Cardiac fibroblast (primary cell): ENCODE data around the gene PTPN9.
"Not testable (repeated sequence)": the region's sequence is repeated elsewhere in the genome, so short reads cannot be mapped to it uniquely, and the experiment has no call there.

Source experiments
- DNase-seq, 2 donors: peaks; one replicate each; pipeline versions ENCODE4 v3.0.0 to v3.0.0-alpha.2; 2010; ENCODE audit warnings: low read depth in 2 of 2
- H3K4me3 ChIP-seq, 2 donors: replicated peaks in 1 of 2; 1 replicate in 1 of 2; 2 replicates in 1 of 2; pipeline ENCODE4 v1.5.1; 2011; ENCODE audit warnings: low read depth in 2 of 2, low read length in 2 of 2, mild to moderate bottlenecking in 2 of 2, moderate library complexity in 1 of 2
- TF ChIP-seq, protein P1 (sequence below): IDR thresholded peaks from one replicate; pipeline ENCODE4 v1.5.1; 2011; ENCODE audit warnings: low read depth, mild to moderate bottlenecking, low read length, inconsistent platforms

Gene PTPN9

DNA sequence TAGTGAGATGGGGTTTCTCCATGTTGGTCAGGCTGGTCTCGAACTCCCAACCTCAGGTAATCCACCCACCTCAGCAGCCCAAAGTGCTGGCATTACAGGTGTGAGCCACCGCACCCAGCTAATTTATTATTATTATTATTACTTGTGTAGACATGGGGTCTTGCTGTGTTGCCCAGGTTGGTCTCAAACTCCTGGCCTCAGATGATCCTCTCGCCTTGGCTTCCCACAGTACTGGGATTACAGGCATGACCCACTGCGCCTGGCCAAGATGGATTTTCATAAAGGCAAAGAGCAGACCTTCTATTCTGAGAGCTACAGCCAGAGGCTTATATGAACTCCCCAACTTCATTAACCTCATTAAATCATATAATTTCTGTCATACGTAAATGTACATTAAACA is 17.2 kb downstream of the PTPN9 start:
- TF ChIP-seq, protein P1, sequence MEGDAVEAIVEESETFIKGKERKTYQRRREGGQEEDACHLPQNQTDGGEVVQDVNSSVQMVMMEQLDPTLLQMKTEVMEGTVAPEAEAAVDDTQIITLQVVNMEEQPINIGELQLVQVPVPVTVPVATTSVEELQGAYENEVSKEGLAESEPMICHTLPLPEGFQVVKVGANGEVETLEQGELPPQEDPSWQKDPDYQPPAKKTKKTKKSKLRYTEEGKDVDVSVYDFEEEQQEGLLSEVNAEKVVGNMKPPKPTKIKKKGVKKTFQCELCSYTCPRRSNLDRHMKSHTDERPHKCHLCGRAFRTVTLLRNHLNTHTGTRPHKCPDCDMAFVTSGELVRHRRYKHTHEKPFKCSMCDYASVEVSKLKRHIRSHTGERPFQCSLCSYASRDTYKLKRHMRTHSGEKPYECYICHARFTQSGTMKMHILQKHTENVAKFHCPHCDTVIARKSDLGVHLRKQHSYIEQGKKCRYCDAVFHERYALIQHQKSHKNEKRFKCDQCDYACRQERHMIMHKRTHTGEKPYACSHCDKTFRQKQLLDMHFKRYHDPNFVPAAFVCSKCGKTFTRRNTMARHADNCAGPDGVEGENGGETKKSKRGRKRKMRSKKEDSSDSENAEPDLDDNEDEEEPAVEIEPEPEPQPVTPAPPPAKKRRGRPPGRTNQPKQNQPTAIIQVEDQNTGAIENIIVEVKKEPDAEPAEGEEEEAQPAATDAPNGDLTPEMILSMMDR, result no peak
- DNase-seq, result no peak

DNA sequence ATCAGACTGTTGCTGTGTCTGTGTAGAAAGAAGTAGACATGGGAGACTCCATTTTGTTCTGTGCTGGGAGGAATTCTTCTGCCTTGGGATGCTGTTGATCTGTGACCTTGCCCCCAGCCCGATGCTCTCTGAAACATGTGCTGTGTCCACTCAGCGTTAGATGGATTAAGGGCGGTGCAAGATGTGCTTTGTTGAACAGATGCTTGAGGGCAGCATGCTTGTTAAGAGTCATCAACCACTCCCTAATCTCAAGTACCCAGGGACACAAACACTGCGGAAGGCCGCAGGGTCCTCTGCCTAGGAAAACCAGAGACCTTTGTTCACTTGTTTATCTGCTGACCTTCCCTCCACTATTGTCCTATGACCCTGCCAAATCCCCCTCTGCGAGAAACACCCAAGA is 19.8 kb downstream of the PTPN9 start:
- DNase-seq, H3K4me3 ChIP-seq: not testable (repeated sequence)

More for the DNA sequence above, 17.2 kb downstream of the PTPN9 start:
- H3K4me3 ChIP-seq, result no peak overlapping the region

DNA sequence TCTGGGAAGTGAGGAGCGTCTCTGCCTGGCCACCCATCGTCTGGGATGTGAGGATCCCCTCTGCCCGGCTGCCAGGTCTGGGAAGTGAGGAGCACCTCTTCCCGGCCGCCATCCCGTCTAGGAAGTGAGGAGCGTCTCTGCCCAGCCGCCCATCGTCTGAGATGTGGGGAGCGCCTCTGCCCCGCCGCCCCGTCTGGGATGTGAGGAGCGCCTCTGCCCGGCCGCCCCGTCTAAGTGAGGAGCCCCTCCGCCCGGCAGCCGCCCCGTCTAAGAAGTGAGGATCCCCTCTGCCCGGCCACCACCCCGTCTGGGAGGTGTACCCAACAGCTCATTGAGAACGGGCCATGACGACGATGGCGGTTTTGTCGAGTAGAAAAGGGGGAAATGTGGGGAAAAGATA is 20.2 kb downstream of the PTPN9 start:
- DNase-seq, H3K4me3 ChIP-seq: not testable (repeated sequence)

DNA sequence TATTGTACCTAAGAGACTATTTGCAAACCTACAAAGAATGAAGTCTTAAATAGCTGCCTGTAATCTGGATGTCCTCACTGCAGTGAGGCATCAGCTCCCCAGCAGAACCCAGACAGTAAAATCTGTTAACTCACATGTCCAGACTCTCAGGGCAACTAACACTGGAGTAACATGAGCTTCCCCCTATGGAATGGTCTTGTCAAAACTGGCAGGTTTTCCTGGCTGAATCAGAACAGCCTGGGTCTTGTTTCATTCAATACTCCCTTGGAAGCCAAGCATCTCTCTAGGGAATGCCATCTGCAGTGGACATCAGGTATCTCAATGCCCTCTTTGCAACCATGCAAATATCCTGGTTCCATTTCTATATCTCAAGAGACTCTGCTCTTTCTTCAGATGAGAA is 24.4 kb downstream of the PTPN9 start:
- TF ChIP-seq, protein P1, result no peak
- H3K4me3 ChIP-seq, result no peak overlapping the region
- peak; percentile 64 to 70 for DNase-seq

DNA sequence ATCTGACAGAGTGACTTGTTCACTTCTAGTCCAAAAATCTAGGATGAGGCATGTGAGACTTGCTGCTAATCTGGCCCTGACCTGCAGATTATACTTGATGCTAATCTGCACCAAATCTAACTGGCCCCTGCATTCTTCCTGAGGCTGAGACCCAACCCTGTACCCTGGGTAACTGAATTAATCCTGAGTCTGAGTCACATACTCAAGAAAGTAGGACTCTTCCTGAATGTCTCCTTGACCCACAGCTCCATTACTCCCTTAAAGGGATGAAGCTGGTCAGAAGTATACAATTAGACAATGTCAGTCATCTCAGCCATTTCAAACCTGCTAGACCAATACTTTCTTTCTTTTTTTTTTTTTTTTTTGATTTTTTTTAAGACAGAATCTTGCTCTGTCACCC is 25.5 kb downstream of the PTPN9 start:
- no peak overlapping the region for H3K4me3 ChIP-seq
- TF ChIP-seq, protein P1, result no peak
- no peak for DNase-seq

DNA sequence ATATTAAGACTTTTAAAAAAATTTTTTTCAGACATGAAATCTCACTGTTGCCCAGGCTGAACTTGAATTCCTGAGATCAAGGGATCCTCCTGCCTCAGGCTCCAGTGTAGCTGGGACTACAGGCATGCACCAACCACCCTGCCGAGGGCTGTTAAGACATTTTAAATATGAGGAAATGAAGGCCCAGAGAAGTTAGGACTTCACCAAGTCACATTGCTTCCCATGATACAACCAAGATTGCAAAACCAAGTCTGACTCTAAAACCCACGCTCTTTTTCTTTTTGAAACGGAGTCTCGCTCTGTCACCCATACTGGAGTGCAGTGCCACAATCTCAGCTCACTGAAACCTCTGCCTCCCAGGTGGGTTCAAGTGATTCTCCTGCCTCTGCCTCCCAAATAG is 28.0 kb downstream of the PTPN9 start:
- DNase-seq, result no peak
- TF ChIP-seq, protein P1, result no peak
- no peak overlapping the region for H3K4me3 ChIP-seq

DNA sequence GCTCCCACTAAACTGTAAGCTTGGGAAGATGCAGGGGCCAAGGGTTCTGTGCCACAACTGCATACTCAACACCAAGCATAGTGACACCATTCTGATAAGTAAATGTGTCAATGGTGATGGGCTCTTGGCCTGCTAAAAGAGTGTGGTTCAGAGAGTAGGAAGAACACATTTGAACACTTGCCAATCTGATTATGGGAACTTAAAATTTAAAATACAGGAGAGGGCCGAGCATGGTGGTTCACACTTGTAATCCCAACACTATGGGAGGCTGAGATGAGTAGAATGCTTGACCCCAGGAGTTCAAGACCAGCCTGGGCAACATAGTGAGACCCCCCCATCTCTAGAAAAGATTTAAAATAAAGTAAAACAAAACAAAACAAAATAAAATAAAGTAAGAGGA is 34.1 kb downstream of the PTPN9 start:
- TF ChIP-seq, protein P1, result no peak
- H3K4me3 ChIP-seq, result no peak overlapping the region
- no peak for DNase-seq

DNA sequence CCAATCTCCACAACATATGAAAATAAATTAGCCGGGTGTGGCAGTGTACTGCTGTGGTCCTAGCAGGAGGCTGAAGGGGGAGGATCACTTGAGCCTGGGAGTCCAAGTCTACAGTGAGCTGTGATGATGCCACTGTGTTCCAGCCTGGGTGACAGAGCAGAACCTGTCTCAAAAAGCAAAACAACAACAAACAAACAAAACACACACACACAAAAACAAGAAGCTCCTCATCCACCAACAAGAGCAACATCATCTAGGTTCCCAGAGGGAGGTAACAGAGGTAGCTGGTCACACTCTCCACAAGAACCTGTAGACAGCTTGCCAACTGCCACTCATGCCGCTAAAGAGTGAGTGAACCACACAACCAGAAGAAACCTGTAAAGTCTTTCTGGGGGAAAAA is 34.8 kb downstream of the PTPN9 start:
- TF ChIP-seq, protein P1, result no peak
- H3K4me3 ChIP-seq, result no peak overlapping the region
- no peak for DNase-seq

DNA sequence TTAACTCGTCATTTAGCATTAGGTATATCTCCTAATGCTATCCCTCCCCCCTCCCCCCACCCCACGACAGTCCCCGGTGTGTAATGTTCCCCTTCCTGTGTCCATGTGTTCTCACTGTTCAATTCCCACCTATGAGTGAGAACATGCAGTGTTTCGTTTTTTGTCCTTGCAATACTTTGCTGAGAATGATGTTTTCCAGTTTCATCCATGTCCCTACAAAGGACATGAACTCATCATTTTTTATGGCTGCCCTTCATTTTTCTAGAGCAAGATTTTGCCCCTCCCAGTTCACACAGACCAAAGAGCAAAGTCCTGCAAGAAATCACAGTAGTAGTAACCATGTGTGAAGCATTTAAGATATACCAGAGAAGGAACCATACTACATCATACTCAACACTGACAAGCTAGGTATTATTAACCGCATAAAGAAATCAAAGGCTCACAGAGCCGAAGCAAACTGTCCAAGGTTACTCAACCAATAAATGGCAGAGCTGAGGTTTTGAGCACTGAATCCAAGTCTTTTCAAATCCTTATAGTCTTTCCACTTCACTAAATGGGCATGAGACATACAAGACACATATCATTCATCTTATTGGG is 36.1 kb downstream of the PTPN9 start:
- not testable (repeated sequence) for H3K4me3 ChIP-seq, DNase-seq
